K562 (cell line): ENCODE measurements around the gene NR5A1. TPM values are rescaled to one million over a fixed set of nuclear protein-coding genes. Genes with fewer than 3 reads are reported as not detected.

Experiments
- ATAC-seq: fragments of 200-7000 bp; cut with Tn5 transposase; 3 replicates; pipeline ENCODE4 v1.9.1; 2020; ENCODE audit warnings: moderate library complexity
- BruUV-seq: library from RNA; stranded (reverse); fragments of 400-500 nt; replicated peaks from 2 replicates; lab custom pipeline; 2021; lab: Mats Ljungman, UMichigan
- CTCF ChIA-PET: fragments of 300-600 bp; formaldehyde crosslinking; extraction: SDS; loops from one replicate; lab custom pipeline; 2021; ENCODE audit warnings: low intra/inter-chr PET ratio; lab: Yijun Ruan, JAX
- POLR2A ChIA-PET: fragments of 300-600, 350-650 bp; sonication (Branson Sonifier 250); formaldehyde crosslinking; extraction: SDS; loops from one replicate; lab custom pipeline; 2021; ENCODE audit warnings: antibody characterized with exemption, inconsistent platforms; lab: Yijun Ruan, JAX
- DNase-seq, 4 experiments: peaks; one replicate each; pipeline versions ENCODE4 v3.0.0 to v3.0.0-alpha.2; 2011 to 2018; ENCODE audit warnings: low spot score in 3 of 4, mixed read lengths in 3 of 4; ENCODE audit errors: extremely low read depth in 1 of 4
- FAIRE-seq: peaks from 2 replicates; lab custom pipeline; 2011; peaks lifted over from hg19 to GRCh38; lab: Jason Lieb, UNC
- H2AFZ ChIP-seq: 2 replicates; pipeline ENCODE4 v1.6.0; 2011; ENCODE audit warnings: low read depth, low read length, control low read depth, inconsistent platforms
- H3K27ac ChIP-seq: fragments of 200-600 bp; 3 replicates; pipeline ENCODE4 v1.8.0; 2011; ENCODE audit warnings: low read depth, mild to moderate bottlenecking, control low read depth, inconsistent platforms, low read length, moderate library complexity, mixed read lengths; ENCODE audit errors: extremely low read depth
- H3K27me3 ChIP-seq, 2 experiments: fragments of 300-600 bp in 1 of 2; 2 replicates in 1 of 2; 3 replicates in 1 of 2; pipeline versions ENCODE4 v1.6.0 to v1.8.0; 2011; ENCODE audit warnings: inconsistent platforms in 2 of 2, low read length in 2 of 2, mild to moderate bottlenecking in 1 of 2, mixed read lengths in 1 of 2, moderate library complexity in 1 of 2; ENCODE audit not compliant: control insufficient read depth in 2 of 2, insufficient read depth in 2 of 2
- H3K36me3 ChIP-seq: fragments of 300-600 bp; 3 replicates; pipeline ENCODE4 v1.8.0; 2011; ENCODE audit warnings: mild to moderate bottlenecking, low read length, inconsistent platforms; ENCODE audit not compliant: control insufficient read depth, insufficient read depth
- H3K4me1 ChIP-seq, 2 experiments: fragments of 200-600 bp in 1 of 2; replicated peaks in 1 of 2; 2 replicates in 1 of 2; 3 replicates in 1 of 2; pipeline versions ENCODE4 v1.5.1 to v1.8.0; 2011; ENCODE audit warnings: inconsistent platforms in 2 of 2, low read length in 2 of 2, mild to moderate bottlenecking in 1 of 2, mixed read lengths in 1 of 2, moderate library complexity in 1 of 2; ENCODE audit not compliant: control insufficient read depth in 2 of 2, insufficient read depth in 2 of 2
- H3K4me2 ChIP-seq: 2 replicates; pipeline ENCODE4 v1.6.1; 2011; ENCODE audit warnings: low read length, control low read depth, inconsistent platforms, mixed read lengths; ENCODE audit not compliant: insufficient read depth
- H3K4me3 ChIP-seq: fragments of 200-600 bp; sonication (generic), shearing (Covaris generic); 2 replicates; pipeline ENCODE4 v1.5.1; 2016; ENCODE audit warnings: control low read depth, inconsistent platforms
- H3K79me2 ChIP-seq: fragments of 200-600 bp; 3 replicates; pipeline ENCODE4 v1.8.0; 2011; ENCODE audit warnings: low read length, inconsistent platforms; ENCODE audit not compliant: control insufficient read depth, insufficient read depth
- H3K9ac ChIP-seq, 2 experiments: 2 replicates each; pipeline versions ENCODE4 v1.6.0 to v1.6.1; 2011; ENCODE audit warnings: low read depth in 2 of 2, low read length in 2 of 2, control low read depth in 1 of 2, inconsistent platforms in 1 of 2, mild to moderate bottlenecking in 1 of 2, mixed read lengths in 1 of 2; ENCODE audit not compliant: insufficient read depth in 1 of 2
- H3K9me1 ChIP-seq: one replicate; pipeline ENCODE4 v1.6.0; 2011; ENCODE audit warnings: inconsistent platforms, mild to moderate bottlenecking, low read length, moderate library complexity; ENCODE audit not compliant: control insufficient read depth, insufficient read depth
- H3K9me3 ChIP-seq: replicated peaks from 2 replicates; pipeline ENCODE4 v1.5.1; 2011; ENCODE audit warnings: low read depth, low read length, inconsistent platforms; ENCODE audit not compliant: control insufficient read depth, insufficient read depth
- H4K20me1 ChIP-seq: replicated peaks from 2 replicates; pipeline ENCODE4 v1.6.1; 2011; ENCODE audit warnings: low read length, inconsistent platforms, mixed read lengths; ENCODE audit not compliant: control insufficient read depth, insufficient read depth
- BACH1 ChIP-seq: fragments of 200-800 bp; sonication (Bioruptor generic); IDR thresholded peaks from 2 replicates; pipeline ENCODE4 v1.6.1; 2016; ENCODE audit warnings: missing genetic modification characterization, missing compliant biosample characterization
- L3MBTL2 ChIP-seq: fragments of 450-650 bp; IDR thresholded peaks from 2 replicates; pipeline ENCODE4 v1.6.1; 2016; ENCODE audit warnings: mild to moderate bottlenecking, moderate library complexity
- MEF2A ChIP-seq: IDR thresholded peaks from 2 replicates; pipeline ENCODE4 v1.6.1; 2011; ENCODE audit warnings: low read depth, mild to moderate bottlenecking, low read length, moderate library complexity; ENCODE audit not compliant: control insufficient read depth
- U2AF1 ChIP-seq: fragments of 200-400 bp; formaldehyde crosslinking; optimal IDR thresholded peaks from 2 replicates; pipeline ENCODE3; 2017; ENCODE audit warnings: mild to moderate bottlenecking, low read depth, low read length, moderate library complexity
- ZC3H11A ChIP-seq: IDR thresholded peaks from 2 replicates; pipeline ENCODE4 v1.6.1; 2012; ENCODE audit warnings: low read depth, low read length, improper control_type of control experiment
- ZKSCAN3 ChIP-seq: fragments of 250-450 bp; sonication (Bioruptor Pico); IDR thresholded peaks from 2 replicates; pipeline ENCODE4 v1.4.0; 2020
- ZNF311 ChIP-seq: fragments of 250-450 bp; sonication (Bioruptor Pico); IDR thresholded peaks from 2 replicates; pipeline ENCODE4 v1.4.0; 2020; ENCODE audit warnings: mild to moderate bottlenecking, moderate library complexity
- ZNF699 ChIP-seq: fragments of 250-450 bp; sonication (Bioruptor Pico); IDR thresholded peaks from 2 replicates; pipeline ENCODE4 v1.8.0; 2021; ENCODE audit warnings: mild to moderate bottlenecking, moderate library complexity; ENCODE audit not compliant: insufficient replicate concordance
- WGBS: fragments of 100-300 bp; shearing (Covaris generic); methylation state at CpG from one replicate; pipeline ENCODE4 v1.1.6; 2016; ENCODE audit warnings: low coverage, mixed read lengths; ENCODE audit not compliant: insufficient coverage; ENCODE audit errors: missing lambda C conversion rate; 5-methylcytosine and 5-hydroxymethylcytosine counted together
- in situ Hi-C: fragments of 300-500 bp; cut with MboI; formaldehyde crosslinking; loops from 4 replicates; pipeline ENCODE4 v1.15.0; 2018; ENCODE audit warnings: inconsistent platforms, mixed read lengths
- intact Hi-C: fragments of 100-400 bp; cut with micrococcal nuclease; formaldehyde crosslinking; loops from 2 replicates; pipeline ENCODE4 v1.14.2; 2022
- polyA plus RNA-seq, 8 experiments: library from polyadenylated mRNA; depleted of rRNA in 4 of 8; stranded (reverse) in 5 of 8; unstranded in 3 of 8; fragments of >200 nt; fragmentation: Nextera tagmentation in 2 of 8; fragmentation: Illumina TruSeq in 1 of 8; extraction: Ambion mirVana in 2 of 8; extraction: Trizol in 1 of 8; gene quantifications; 2 replicates each; pipeline versions ENCODE4 v1.2.1 to v1.2.3, GENCODE V29; 2011 to 2014; ENCODE audit warnings: inconsistent platforms in 1 of 8, missing spikeins in 1 of 8
- total RNA-seq, 7 experiments: library from RNA; depleted of rRNA in 6 of 7; stranded (reverse); fragments of >200 nt in 6 of 7; fragmentation: Illumina TruSeq in 2 of 7; extraction: Trizol in 2 of 7; gene quantifications; 2 replicates each; pipeline versions ENCODE4 v1.2.1 to v1.2.3, GENCODE V29; 2011 to 2021; ENCODE audit warnings: low replicate concordance in 1 of 7
- TF ChIP-seq, protein P1 (sequence below): sonication (generic); formaldehyde crosslinking; IDR thresholded peaks from 2 replicates; pipeline ENCODE4 v1.8.0; 2023; ENCODE audit warnings: mild to moderate bottlenecking, missing genetic modification reagents
- TF ChIP-seq, protein P2 (sequence below), 2 experiments: fragments of 450-650 bp; conservative IDR thresholded peaks; 2 replicates each; pipeline ENCODE4 v1.6.1; 2017; ENCODE audit warnings: mild to moderate bottlenecking in 2 of 2, moderate library complexity in 2 of 2

NR5A1 gene
- total and polyA plus RNA-seq, 9 of the 15 experiments (the other 6 are each of a cell fraction or from before 2014, with no cell fraction given), result 0.11 to 0.32 (median 0.20) TPM; not detected in 6

DNA sequence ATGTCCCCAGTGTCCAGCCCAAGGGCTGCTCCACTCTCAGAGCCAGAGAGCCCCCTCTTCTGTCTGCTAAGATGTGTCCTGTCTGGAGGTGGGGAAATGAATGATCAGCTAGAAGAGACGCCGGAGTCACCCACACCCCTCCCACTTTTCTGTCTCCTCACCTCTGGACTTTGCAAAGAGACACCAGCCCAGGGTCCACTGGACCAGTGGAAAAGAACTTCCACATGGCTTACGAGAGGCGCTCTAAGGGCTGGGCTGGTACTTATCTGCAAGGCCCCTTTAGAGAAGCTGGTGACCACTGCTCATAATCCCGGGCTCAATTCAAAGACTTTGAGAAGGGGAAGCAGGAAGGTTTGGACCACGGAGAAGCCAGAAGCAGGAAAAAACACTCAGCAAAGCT is 9.2 kb downstream of the NR5A1 start (continued):
- TF ChIP-seq, protein P1, sequence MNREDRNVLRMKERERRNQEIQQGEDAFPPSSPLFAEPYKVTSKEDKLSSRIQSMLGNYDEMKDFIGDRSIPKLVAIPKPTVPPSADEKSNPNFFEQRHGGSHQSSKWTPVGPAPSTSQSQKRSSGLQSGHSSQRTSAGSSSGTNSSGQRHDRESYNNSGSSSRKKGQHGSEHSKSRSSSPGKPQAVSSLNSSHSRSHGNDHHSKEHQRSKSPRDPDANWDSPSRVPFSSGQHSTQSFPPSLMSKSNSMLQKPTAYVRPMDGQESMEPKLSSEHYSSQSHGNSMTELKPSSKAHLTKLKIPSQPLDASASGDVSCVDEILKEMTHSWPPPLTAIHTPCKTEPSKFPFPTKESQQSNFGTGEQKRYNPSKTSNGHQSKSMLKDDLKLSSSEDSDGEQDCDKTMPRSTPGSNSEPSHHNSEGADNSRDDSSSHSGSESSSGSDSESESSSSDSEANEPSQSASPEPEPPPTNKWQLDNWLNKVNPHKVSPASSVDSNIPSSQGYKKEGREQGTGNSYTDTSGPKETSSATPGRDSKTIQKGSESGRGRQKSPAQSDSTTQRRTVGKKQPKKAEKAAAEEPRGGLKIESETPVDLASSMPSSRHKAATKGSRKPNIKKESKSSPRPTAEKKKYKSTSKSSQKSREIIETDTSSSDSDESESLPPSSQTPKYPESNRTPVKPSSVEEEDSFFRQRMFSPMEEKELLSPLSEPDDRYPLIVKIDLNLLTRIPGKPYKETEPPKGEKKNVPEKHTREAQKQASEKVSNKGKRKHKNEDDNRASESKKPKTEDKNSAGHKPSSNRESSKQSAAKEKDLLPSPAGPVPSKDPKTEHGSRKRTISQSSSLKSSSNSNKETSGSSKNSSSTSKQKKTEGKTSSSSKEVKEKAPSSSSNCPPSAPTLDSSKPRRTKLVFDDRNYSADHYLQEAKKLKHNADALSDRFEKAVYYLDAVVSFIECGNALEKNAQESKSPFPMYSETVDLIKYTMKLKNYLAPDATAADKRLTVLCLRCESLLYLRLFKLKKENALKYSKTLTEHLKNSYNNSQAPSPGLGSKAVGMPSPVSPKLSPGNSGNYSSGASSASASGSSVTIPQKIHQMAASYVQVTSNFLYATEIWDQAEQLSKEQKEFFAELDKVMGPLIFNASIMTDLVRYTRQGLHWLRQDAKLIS (CRISPR knock-in tag), result no peak
- no peak for TF ChIP-seq U2AF1
- TF ChIP-seq, all 486 proteins: peak for 0

DNA sequence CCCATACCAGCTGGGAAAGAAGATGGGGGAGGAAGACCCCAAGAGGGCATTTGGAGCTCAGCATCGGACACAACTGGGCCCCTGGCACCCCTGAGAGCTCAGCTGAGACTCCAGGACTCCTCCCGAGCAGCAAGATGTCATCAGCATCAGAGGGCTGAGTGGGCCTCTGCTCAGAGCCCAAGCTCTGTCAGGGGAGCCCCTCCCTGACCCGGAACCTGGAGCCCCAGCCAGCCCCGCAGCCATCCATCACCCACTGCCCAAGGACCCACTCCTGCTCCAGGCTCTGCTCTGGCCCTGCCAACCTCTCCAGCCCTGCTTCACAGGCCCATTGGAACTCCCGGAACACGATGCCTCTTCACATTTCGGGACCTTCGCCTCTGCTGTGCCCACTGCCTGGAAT is 9.8 kb downstream of the NR5A1 start:
- no peaks in the 10 kb centered on the region for H3K36me3 ChIP-seq
- H3K4me2 ChIP-seq, result no peak overlapping the region
- in situ Hi-C loops, result no loop called here
- H3K9ac ChIP-seq, result 0 out of 4 replicates have a peak overlapping the region, but pooled peaks of 1 of the 2 experiments have one; percentile 41
- no peaks in the 10 kb centered on the region for H3K9me3 ChIP-seq
- H3K27me3 ChIP-seq, result peaks cover 28 to 90% of the 10 kb centered on the region in 2 experiments; a peak in 4 of 5 replicates
- FAIRE-seq (no peak), DNase-seq (no peak), ATAC-seq (no peak)
- intact Hi-C loops, result no loop called here
- WGBS, result 33% methylated on average over 7 of the region's 8 CpGs
- no peaks in the 10 kb centered on the region for H3K79me2 ChIP-seq
- no peaks in the 10 kb centered on the region for H3K9me1 ChIP-seq
- peaks cover 27% of the 10 kb centered on the region; the same call in 1 of the 2 replicates for H4K20me1 ChIP-seq
- ChIA-PET POLR2A (interaction anchor here (0.7 to 1.1 kb wide), 4 partner anchors 14 to 46 kb away, joined by 3 read pairs; no protein-coding TSS in a partner anchor), CTCF (no interaction called here)
- no peak overlapping the region for H3K4me3 ChIP-seq
- no TSS peak for BruUV-seq
- no peak overlapping the region for H3K27ac ChIP-seq
- no peak overlapping the region for H2AFZ ChIP-seq
- peaks cover 11 to 47% of the 10 kb centered on the region in 2 experiments; a peak in 3 of 5 replicates for H3K4me1 ChIP-seq
- TF ChIP-seq, protein P2, sequence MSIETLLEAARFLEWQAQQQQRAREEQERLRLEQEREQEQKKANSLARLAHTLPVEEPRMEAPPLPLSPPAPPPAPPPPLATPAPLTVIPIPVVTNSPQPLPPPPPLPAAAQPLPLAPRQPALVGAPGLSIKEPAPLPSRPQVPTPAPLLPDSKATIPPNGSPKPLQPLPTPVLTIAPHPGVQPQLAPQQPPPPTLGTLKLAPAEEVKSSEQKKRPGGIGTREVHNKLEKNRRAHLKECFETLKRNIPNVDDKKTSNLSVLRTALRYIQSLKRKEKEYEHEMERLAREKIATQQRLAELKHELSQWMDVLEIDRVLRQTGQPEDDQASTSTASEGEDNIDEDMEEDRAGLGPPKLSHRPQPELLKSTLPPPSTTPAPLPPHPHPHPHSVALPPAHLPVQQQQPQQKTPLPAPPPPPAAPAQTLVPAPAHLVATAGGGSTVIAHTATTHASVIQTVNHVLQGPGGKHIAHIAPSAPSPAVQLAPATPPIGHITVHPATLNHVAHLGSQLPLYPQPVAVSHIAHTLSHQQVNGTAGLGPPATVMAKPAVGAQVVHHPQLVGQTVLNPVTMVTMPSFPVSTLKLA (conservative IDR thresholded peaks at IDR 0.05), result no peak
- no peak for TF ChIP-seq ZNF699 (CRISPR knock-in tag)
- no peak for TF ChIP-seq ZC3H11A
- TF ChIP-seq BACH1 (tag), result no peak
- no peak for TF ChIP-seq L3MBTL2
- TF ChIP-seq ZNF311, result no peak
- no peak for TF ChIP-seq MEF2A
- no peak for TF ChIP-seq ZKSCAN3 (CRISPR knock-in tag)
